ENCODE data around the gene SDHB. TPM values are rescaled to one million over a fixed set of nuclear protein-coding genes. Genes with fewer than 3 reads are reported as not detected.

SDHB gene
- total and polyA plus RNA-seq, 9 of the 15 experiments (the other 6 are each of a cell fraction or from before 2014, with no cell fraction given) = 207 to 554 (median 365) TPM

GRCh38 chr1:17043676-17044075 lies 10.2 kb downstream of the SDHB start:
- Histone ChIP-seq H3K9me3 (replicated peaks; ENCODE audit: control insufficient read depth, insufficient read depth, low read depth, low read length) (no peaks in the 10 kb centered on the region), H2AFZ (ENCODE audit: low read depth, low read length) (no peak overlapping the region), H3K4me1 (replicated peaks in 1 of 2; ENCODE audit: control insufficient read depth in 2 of 2, insufficient read depth in 2 of 2, low read length in 2 of 2) (no peaks in the 10 kb centered on the region; a peak in 2 of 5 replicates), H3K9me1 (ENCODE audit: control insufficient read depth, insufficient read depth, low read length) (no peaks in the 10 kb centered on the region), H4K20me1 (replicated peaks; ENCODE audit: control insufficient read depth, insufficient read depth, low read length) (0 out of 2 replicates have a peak, but pooled peaks cover 3% of the 10 kb centered on the region), H3K79me2 (ENCODE audit: control insufficient read depth, insufficient read depth, low read length) (peaks cover 40% of the 10 kb centered on the region), H3K9ac (ENCODE audit: insufficient read depth in 1 of 2, low read depth in 2 of 2, low read length in 2 of 2) (no peak overlapping the region), H3K27ac (ENCODE audit: extremely low read depth, low read depth, low read length) (no peak overlapping the region), H3K4me2 (ENCODE audit: insufficient read depth, low read length) (no peak overlapping the region), H3K27me3 (ENCODE audit: control insufficient read depth in 2 of 2, insufficient read depth in 2 of 2, low read length in 2 of 2) (no peaks in the 10 kb centered on the region), H3K36me3 (ENCODE audit: control insufficient read depth, insufficient read depth, low read length) (peaks cover 77% of the 10 kb centered on the region), H3K4me3 (no peak overlapping the region)
- ATAC-seq (no peak), FAIRE-seq (no peak), DNase-seq (ENCODE audit: extremely low read depth in 1 of 4, low spot score in 3 of 4) (no peak)
- POLR2A ChIA-PET = interaction anchor here (0.5 kb wide), 1 partner anchor 82 kb away, joined by 3 read pairs; no protein-coding TSS in a partner anchor
- in situ Hi-C loops (cut with MboI) = loop anchor here (25.0 kb wide), 1 partner anchor 456 kb away; no protein-coding TSS in a partner anchor
- intact Hi-C loops (cut with micrococcal nuclease) = no loop called here
- 95% methylated on average over 5 of the region's 5 CpGs for WGBS (ENCODE audit: insufficient coverage, low coverage, missing lambda C conversion rate)
- no TSS peak for BruUV-seq (replicated peaks)
- CTCF ChIA-PET (ENCODE audit: low intra/inter-chr PET ratio) = interaction anchor here (0.6 kb wide), 1 partner anchor 163 kb away, joined by 3 read pairs; no protein-coding TSS in a partner anchor
- TF ChIP-seq STAT6 (CRISPR knock-in tag; IDR thresholded peaks at IDR 0.05) = no peak
- no peak for TF ChIP-seq ZFPM2 (CRISPR knock-in tag; IDR thresholded peaks at IDR 0.05)
- no peak for TF ChIP-seq ZNF589 (CRISPR knock-in tag; IDR thresholded peaks at IDR 0.05; ENCODE audit: low read depth)
- TF ChIP-seq ZBTB7A (IDR thresholded peaks at IDR 0.05; ENCODE audit: borderline replicate concordance, control insufficient read depth, low read depth, low read length) = no peak
- no peak for TF ChIP-seq EWSR1 (IDR thresholded peaks at IDR 0.05; ENCODE audit: borderline replicate concordance, low read depth, partially characterized antibody)
- no peak for TF ChIP-seq SRSF9 (IDR thresholded peaks at IDR 0.05; ENCODE audit: borderline replicate concordance, low read depth, low read length)
- no peak for TF ChIP-seq KDM2B (CRISPR knock-in tag; IDR thresholded peaks at IDR 0.05)
- no peak for TF ChIP-seq FIP1L1 (IDR thresholded peaks at IDR 0.05; ENCODE audit: low read depth, low read length, poor library complexity, severe bottlenecking)
- TF ChIP-seq ZBTB8A (IDR thresholded peaks at IDR 0.05; ENCODE audit: partially characterized antibody) = no peak
- no peak for TF ChIP-seq HMGN3 (IDR thresholded peaks at IDR 0.05; ENCODE audit: borderline replicate concordance, extremely low read depth, insufficient read length, low read depth, low read length)
- no peak for TF ChIP-seq JUN (IDR thresholded peaks at IDR 0.05; ENCODE audit: borderline replicate concordance, low read depth, low read length)
- TF ChIP-seq JUN (CRISPR knock-in tag; IDR thresholded peaks at IDR 0.05; ENCODE audit: borderline replicate concordance) = no peak
